Ishikawa (cell line): ENCODE results near the gene SMAD3.

Source experiments
- TCF12 ChIP-seq: IDR thresholded peaks from 2 replicates; pipeline ENCODE4 v1.6.1; 2012; ENCODE audit warnings: low read depth
- TF ChIP-seq, protein P1 (sequence below): IDR thresholded peaks from 2 replicates; pipeline ENCODE4 v1.6.1; 2012; ENCODE audit warnings: low read depth, mild to moderate bottlenecking

DNA sequence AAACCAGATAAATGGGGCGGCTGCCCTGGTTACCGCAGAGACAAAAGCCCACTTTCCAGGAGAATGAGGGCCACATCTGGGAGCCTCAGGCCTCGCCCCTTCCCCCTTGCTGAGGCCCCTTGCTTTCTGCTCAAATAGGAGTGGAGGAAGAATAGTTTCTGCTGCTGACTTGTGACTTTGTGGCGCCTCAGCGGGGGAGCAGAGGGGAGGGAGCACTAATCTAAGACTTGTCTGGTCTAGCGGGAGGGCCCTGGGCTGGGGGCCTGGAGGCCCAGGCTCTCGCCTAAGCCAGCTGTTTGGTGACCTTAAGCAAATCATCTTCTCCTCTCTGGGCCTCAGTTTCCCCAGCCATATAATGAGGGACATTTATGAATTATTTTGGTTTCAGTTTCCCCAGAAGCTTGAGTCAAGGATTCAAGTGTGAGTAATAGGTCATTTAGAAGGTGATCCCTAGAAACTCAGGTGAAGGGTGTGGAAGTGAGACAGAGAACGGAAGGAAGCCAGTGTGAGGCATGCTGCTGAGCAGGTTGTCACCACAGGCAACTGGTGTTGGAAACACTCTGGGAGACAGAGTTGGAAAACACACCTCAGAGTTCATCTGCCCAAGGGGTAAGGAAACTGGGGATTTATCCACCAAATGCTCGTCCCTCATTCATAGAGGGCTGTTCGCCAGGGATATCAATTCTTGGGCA is 25.9 kb upstream of the SMAD3 start:
- no peak for TF ChIP-seq TCF12
- TF ChIP-seq, protein P1, sequence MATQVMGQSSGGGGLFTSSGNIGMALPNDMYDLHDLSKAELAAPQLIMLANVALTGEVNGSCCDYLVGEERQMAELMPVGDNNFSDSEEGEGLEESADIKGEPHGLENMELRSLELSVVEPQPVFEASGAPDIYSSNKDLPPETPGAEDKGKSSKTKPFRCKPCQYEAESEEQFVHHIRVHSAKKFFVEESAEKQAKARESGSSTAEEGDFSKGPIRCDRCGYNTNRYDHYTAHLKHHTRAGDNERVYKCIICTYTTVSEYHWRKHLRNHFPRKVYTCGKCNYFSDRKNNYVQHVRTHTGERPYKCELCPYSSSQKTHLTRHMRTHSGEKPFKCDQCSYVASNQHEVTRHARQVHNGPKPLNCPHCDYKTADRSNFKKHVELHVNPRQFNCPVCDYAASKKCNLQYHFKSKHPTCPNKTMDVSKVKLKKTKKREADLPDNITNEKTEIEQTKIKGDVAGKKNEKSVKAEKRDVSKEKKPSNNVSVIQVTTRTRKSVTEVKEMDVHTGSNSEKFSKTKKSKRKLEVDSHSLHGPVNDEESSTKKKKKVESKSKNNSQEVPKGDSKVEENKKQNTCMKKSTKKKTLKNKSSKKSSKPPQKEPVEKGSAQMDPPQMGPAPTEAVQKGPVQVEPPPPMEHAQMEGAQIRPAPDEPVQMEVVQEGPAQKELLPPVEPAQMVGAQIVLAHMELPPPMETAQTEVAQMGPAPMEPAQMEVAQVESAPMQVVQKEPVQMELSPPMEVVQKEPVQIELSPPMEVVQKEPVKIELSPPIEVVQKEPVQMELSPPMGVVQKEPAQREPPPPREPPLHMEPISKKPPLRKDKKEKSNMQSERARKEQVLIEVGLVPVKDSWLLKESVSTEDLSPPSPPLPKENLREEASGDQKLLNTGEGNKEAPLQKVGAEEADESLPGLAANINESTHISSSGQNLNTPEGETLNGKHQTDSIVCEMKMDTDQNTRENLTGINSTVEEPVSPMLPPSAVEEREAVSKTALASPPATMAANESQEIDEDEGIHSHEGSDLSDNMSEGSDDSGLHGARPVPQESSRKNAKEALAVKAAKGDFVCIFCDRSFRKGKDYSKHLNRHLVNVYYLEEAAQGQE = no peak
